NK-92 (cell line): Measurements from ENCODE around the gene ALDH1L1.

Experiments used
- DNase-seq: peaks from one replicate; lab custom pipeline; 2025; ENCODE audit not compliant: unreplicated experiment; lab: John Stamatoyannopoulos, UW

Gene ALDH1L1

GRCh38 chr3:126197343-126197742 lies 17.0 kb upstream of the ALDH1L1 start:
- DNase-seq, result no peak

GRCh38 chr3:126194713-126195305 lies 14.4 kb upstream of the ALDH1L1 start:
- DNase-seq, result no peak

GRCh38 chr3:126191246-126191645 lies 10.9 kb upstream of the ALDH1L1 start:
- DNase-seq, result no peak

- DNase-seq, result no peak
These were observed 7.5 kb upstream of the ALDH1L1 start for GRCh38 chr3:126187920-126188319.

GRCh38 chr3:126186749-126187148 lies 6.4 kb upstream of the ALDH1L1 start:
- DNase-seq, result no peak

GRCh38 chr3:126186271-126186670 lies 5.9 kb upstream of the ALDH1L1 start:
- no peak for DNase-seq

- DNase-seq, result no peak
These were observed 4.1 kb upstream of the ALDH1L1 start for GRCh38 chr3:126184465-126185000.

GRCh38 chr3:126181398-126181725 lies 976 bp upstream of the ALDH1L1 start:
- no peak for DNase-seq

GRCh38 chr3:126179825-126180476 lies 435 bp downstream of the ALDH1L1 start:
- DNase-seq, result no peak

- no peak for DNase-seq
These were observed 10.2 kb downstream of the ALDH1L1 start for GRCh38 chr3:126170073-126170777.

- DNase-seq, result no peak
These were observed 12.8 kb downstream of the ALDH1L1 start for GRCh38 chr3:126167566-126167965.

- DNase-seq, result no peak
These were observed 14.4 kb downstream of the ALDH1L1 start for GRCh38 chr3:126166009-126166408.

GRCh38 chr3:126161309-126161708 lies 19.1 kb downstream of the ALDH1L1 start:
- DNase-seq, result no peak

- DNase-seq, result no peak
These were observed 19.9 kb downstream of the ALDH1L1 start for GRCh38 chr3:126160243-126161210.

GRCh38 chr3:126159476-126159875 lies 20.9 kb downstream of the ALDH1L1 start:
- DNase-seq, result no peak

- no peak for DNase-seq
These were observed 21.4 kb downstream of the ALDH1L1 start for GRCh38 chr3:126158912-126159454.

- no peak for DNase-seq
These were observed 22.1 kb downstream of the ALDH1L1 start for GRCh38 chr3:126158016-126158911.

- no peak for DNase-seq
These were observed 23.2 kb downstream of the ALDH1L1 start for GRCh38 chr3:126157083-126157768.

- no peak for DNase-seq
These were observed 23.9 kb downstream of the ALDH1L1 start for GRCh38 chr3:126156468-126156867.
